Liver (tissue), 9 donors: Measurements from ENCODE around the gene TRPM1. TPM values are rescaled to one million over a fixed set of nuclear protein-coding genes. Genes with fewer than 3 reads are reported as not detected.

ENCODE experiments used
- DNase-seq: peaks from one replicate; pipeline ENCODE4 v3.0.0-alpha.2; 2017; ENCODE audit warnings: low spot score
- H3K27ac ChIP-seq, 2 donors: one replicate each; pipeline ENCODE4 v1.7.0; 2013; ENCODE audit warnings: inconsistent platforms in 2 of 2, low read length in 2 of 2, control low read depth in 1 of 2, low read depth in 1 of 2, mild to moderate bottlenecking in 1 of 2
- H3K27me3 ChIP-seq, 4 donors: one replicate each; pipeline versions ENCODE4 v1.6.1 to v1.7.0; 2013; ENCODE audit warnings: low read length in 3 of 4, inconsistent platforms in 1 of 4, mild to moderate bottlenecking in 1 of 4, moderate library complexity in 1 of 4; ENCODE audit not compliant: control insufficient read depth in 4 of 4, insufficient read depth in 4 of 4
- H3K36me3 ChIP-seq, 4 donors: one replicate each; pipeline versions ENCODE4 v1.6.1 to v1.7.0; 2013; ENCODE audit warnings: low read length in 3 of 4, mild to moderate bottlenecking in 3 of 4, low read depth in 1 of 4, moderate library complexity in 1 of 4; ENCODE audit not compliant: control insufficient read depth in 4 of 4, insufficient read depth in 3 of 4
- H3K4me1 ChIP-seq, 4 donors: one replicate each; pipeline versions ENCODE4 v1.6.1 to v1.7.0; 2013; ENCODE audit warnings: low read length in 3 of 4, mild to moderate bottlenecking in 3 of 4, moderate library complexity in 1 of 4; ENCODE audit not compliant: control insufficient read depth in 4 of 4, insufficient read depth in 4 of 4
- H3K4me3 ChIP-seq, 3 donors: one replicate each; pipeline versions ENCODE4 v1.6.1 to v1.7.0; 2013; ENCODE audit warnings: low read length in 3 of 3, control low read depth in 1 of 3, low read depth in 1 of 3, mild to moderate bottlenecking in 1 of 3
- H3K9ac ChIP-seq, 2 donors: one replicate each; pipeline ENCODE4 v1.7.0; 2013; ENCODE audit warnings: low read length in 2 of 2, mild to moderate bottlenecking in 2 of 2, moderate library complexity in 2 of 2, control low read depth in 1 of 2, low read depth in 1 of 2
- H3K9me3 ChIP-seq, 4 donors: one replicate each; pipeline versions ENCODE4 v1.6.1 to v1.7.0; 2013; ENCODE audit warnings: low read length in 3 of 4; ENCODE audit not compliant: control insufficient read depth in 4 of 4
- CTCF ChIP-seq: fragments of 150-350 bp; IDR thresholded peaks from 2 replicates; pipeline ENCODE4 v1.5.1; 2017; ENCODE audit warnings: improper control_type of control experiment, low read depth, low read length; ENCODE audit not compliant: missing input control
- EGR1 ChIP-seq, 2 donors: IDR thresholded peaks; 2 replicates each; pipeline ENCODE4 v1.6.1; 2016 to 2018; ENCODE audit warnings: antibody characterized with exemption in 2 of 2, low read depth in 2 of 2
- FOXA1 ChIP-seq: IDR thresholded peaks from 2 replicates; pipeline ENCODE4 v1.6.1; 2016; ENCODE audit warnings: antibody characterized with exemption
- JUND ChIP-seq, 2 donors: IDR thresholded peaks; 2 replicates each; pipeline ENCODE4 v1.6.1; 2016; ENCODE audit warnings: antibody characterized with exemption in 2 of 2
- MAX ChIP-seq: IDR thresholded peaks from 2 replicates; pipeline ENCODE4 v1.6.1; 2016; ENCODE audit warnings: antibody characterized with exemption
- REST ChIP-seq: IDR thresholded peaks from 2 replicates; pipeline ENCODE4 v1.6.1; 2016; ENCODE audit warnings: antibody characterized with exemption, mild to moderate bottlenecking
- RXRA ChIP-seq, 2 donors: IDR thresholded peaks; 2 replicates each; pipeline ENCODE4 v1.6.1; 2017 to 2018; ENCODE audit warnings: antibody characterized with exemption in 2 of 2, mild to moderate bottlenecking in 1 of 2
- ZBTB33 ChIP-seq: IDR thresholded peaks from 2 replicates; pipeline ENCODE4 v1.6.1; 2016; ENCODE audit warnings: antibody characterized with exemption
- WGBS: extraction: QIAGEN DNeasy Blood & Tissue Kit; methylation state at CpG from one replicate; pipeline ENCODE4 v1.1.7; 2013; 5-methylcytosine and 5-hydroxymethylcytosine counted together
- polyA plus RNA-seq, 2 donors: library from polyadenylated mRNA; stranded (reverse) in 1 of 2; unstranded in 1 of 2; fragments of 200-250 nt in 1 of 2; fragments of >200 nt in 1 of 2; fragmentation: Nextera tagmentation in 1 of 2; extraction: Ambion mirVana in 1 of 2; gene quantifications; one replicate each; pipeline versions ENCODE4 v1.2.1 to v1.2.3, GENCODE V29; 2013 to 2015
- total RNA-seq, 2 donors: library from RNA; depleted of rRNA; stranded (reverse); fragments of >200 nt; gene quantifications; one replicate each; pipeline ENCODE4 v1.2.3, GENCODE V29; 2014
- donor health status: healthy.
- donor health status: healthy.
- donor health status: healthy.
- donor health status: healthy.
- donor health status: healthy.

TRPM1 gene
- total and polyA plus RNA-seq, 4 donors: not detected

GRCh38 chr15:31031471-31032067 lies 70.0 kb downstream of the TRPM1 start (continued):
- TF ChIP-seq ZBTB33: no peak

GRCh38 chr15:31027910-31028578 lies 73.5 kb downstream of the TRPM1 start:
- H3K9ac ChIP-seq: no peak overlapping the region
- H3K27ac ChIP-seq: no peak overlapping the region
- no peaks in the 10 kb centered on the region for H3K4me1 ChIP-seq
- no peaks in the 10 kb centered on the region for H3K9me3 ChIP-seq
- no peak for DNase-seq
- H3K27me3 ChIP-seq: no peaks in the 10 kb centered on the region
- 87% methylated on average over 8 of the region's 8 CpGs for whole genome bisulfite sequencing
- H3K36me3 ChIP-seq: no peaks in the 10 kb centered on the region
- H3K4me3 ChIP-seq: no peak overlapping the region
- TF ChIP-seq FOXA1 (no peak), RXRA (IDR thresholded peaks at IDR 0.05) (no peak), CTCF (no peak), EGR1 (IDR thresholded peaks at IDR 0.05; ENCODE audit: low read depth in 2 of 2) (no peak), MAX (no peak)

- Histone ChIP-seq H3K4me3 (no peak overlapping the region), H3K27ac (no peak overlapping the region), H3K36me3 (no peaks in the 10 kb centered on the region), H3K27me3 (no peaks in the 10 kb centered on the region), H3K9ac (no peak overlapping the region), H3K9me3 (no peaks in the 10 kb centered on the region), H3K4me1 (no peaks in the 10 kb centered on the region)
- 96% methylated on average over 25 of the region's 25 CpGs for WGBS
- DNase-seq: no peak
- no peak for TF ChIP-seq RXRA (IDR thresholded peaks at IDR 0.05)
- TF ChIP-seq FOXA1: no peak
- TF ChIP-seq REST: no peak
- TF ChIP-seq JUND (IDR thresholded peaks at IDR 0.05): no peak
These were observed 75.5 kb downstream of the TRPM1 start for GRCh38 chr15:31025996-31026395.
